Measurements from ENCODE around the gene CD68.
A peak's percentile ranks its signal among the peaks of the same experiment; 100 is the strongest.

CD68 gene

DNA sequence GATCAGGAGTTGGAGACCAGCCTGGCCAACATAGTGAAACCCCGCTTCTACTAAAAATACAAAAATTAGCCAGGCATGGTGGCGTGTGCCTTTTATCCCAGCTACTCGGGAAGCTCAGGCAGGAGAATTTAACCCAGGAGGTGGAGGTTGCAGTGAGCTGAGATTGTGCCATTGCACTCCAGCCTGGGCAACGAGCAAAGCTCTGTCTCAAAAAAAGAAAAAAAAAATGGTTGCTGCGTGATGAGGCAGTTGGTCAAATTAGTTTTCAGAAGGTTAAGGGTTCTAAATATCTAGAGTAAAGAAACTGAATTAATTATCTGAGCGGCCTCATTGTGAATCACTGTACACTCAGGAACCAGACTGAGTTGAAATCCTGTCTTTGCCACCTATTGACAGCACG is 3.5 kb upstream of the CD68 start:
- TF ChIP-seq, protein P1, sequence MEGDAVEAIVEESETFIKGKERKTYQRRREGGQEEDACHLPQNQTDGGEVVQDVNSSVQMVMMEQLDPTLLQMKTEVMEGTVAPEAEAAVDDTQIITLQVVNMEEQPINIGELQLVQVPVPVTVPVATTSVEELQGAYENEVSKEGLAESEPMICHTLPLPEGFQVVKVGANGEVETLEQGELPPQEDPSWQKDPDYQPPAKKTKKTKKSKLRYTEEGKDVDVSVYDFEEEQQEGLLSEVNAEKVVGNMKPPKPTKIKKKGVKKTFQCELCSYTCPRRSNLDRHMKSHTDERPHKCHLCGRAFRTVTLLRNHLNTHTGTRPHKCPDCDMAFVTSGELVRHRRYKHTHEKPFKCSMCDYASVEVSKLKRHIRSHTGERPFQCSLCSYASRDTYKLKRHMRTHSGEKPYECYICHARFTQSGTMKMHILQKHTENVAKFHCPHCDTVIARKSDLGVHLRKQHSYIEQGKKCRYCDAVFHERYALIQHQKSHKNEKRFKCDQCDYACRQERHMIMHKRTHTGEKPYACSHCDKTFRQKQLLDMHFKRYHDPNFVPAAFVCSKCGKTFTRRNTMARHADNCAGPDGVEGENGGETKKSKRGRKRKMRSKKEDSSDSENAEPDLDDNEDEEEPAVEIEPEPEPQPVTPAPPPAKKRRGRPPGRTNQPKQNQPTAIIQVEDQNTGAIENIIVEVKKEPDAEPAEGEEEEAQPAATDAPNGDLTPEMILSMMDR (IDR thresholded peaks at IDR 0.05; ENCODE audit: low read length, missing control alignments), result no peak
- DNase-seq (ENCODE audit: low read depth), result no peak
- peak overlapping the region; percentile 96 for H3K4me3 ChIP-seq (replicated peaks; ENCODE audit: low read depth, low read length)

- H3K4me3 ChIP-seq (replicated peaks; ENCODE audit: low read depth, low read length), result peak overlapping the region; percentile 96
- no peak for DNase-seq (ENCODE audit: low read depth)
Observed at GRCh38 chr17:7576432-7576937, 3.0 kb upstream of the CD68 start.

DNA sequence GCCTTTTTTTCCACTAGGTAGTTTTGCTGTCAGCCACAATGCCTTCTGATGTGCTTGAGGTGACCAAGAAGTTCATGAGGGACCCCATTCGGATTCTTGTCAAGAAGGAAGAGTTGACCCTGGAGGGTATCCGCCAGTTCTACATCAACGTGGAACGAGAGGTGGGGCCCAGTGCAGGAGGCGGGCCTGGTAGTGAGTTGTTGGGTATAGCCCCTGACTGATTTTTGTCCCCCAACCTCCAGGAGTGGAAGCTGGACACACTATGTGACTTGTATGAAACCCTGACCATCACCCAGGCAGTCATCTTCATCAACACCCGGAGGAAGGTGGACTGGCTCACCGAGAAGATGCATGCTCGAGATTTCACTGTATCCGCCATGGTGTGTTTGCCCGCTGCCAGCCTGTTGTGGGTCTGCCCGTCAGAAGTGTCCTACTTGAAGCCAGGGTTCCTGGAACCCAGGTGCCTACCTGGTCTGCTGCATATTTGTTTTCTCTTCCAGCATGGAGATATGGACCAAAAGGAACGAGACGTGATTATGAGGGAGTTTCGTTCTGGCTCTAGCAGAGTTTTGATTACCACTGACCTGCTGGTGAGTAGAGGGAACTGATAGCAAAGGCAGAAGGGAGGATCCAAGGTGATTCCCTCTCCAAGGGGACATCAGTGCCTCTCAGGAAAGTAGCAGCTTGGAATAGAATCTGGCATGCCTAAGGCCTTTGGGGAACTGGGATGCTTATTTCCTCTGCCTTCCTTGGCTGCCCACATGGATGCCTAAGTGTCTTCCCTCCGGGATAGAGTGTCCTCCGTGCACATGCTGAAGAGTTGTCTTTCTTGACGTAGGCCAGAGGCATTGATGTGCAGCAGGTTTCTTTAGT is 1.9 kb upstream of the CD68 start:
- TF ChIP-seq, protein P1 (IDR thresholded peaks at IDR 0.05; ENCODE audit: low read length, missing control alignments), result no peak
- no peak overlapping the region for H3K4me3 ChIP-seq (replicated peaks; ENCODE audit: low read depth, low read length)
- no peak for DNase-seq (ENCODE audit: low read depth)

More at GRCh38 chr17:7576432-7576937, 3.0 kb upstream of the CD68 start:
- TF ChIP-seq, protein P1 (IDR thresholded peaks at IDR 0.05; ENCODE audit: low read length, missing control alignments), result no peak

GRCh38 chr17:7579834-7580603 is 581 bp downstream of the CD68 start:
- TF ChIP-seq, protein P1 (IDR thresholded peaks at IDR 0.05; ENCODE audit: low read length, missing control alignments), result no peak
- no peak for DNase-seq (ENCODE audit: low read depth)
- peak overlapping the region; percentile 37 for H3K4me3 ChIP-seq (replicated peaks; ENCODE audit: low read depth, low read length)

DNA sequence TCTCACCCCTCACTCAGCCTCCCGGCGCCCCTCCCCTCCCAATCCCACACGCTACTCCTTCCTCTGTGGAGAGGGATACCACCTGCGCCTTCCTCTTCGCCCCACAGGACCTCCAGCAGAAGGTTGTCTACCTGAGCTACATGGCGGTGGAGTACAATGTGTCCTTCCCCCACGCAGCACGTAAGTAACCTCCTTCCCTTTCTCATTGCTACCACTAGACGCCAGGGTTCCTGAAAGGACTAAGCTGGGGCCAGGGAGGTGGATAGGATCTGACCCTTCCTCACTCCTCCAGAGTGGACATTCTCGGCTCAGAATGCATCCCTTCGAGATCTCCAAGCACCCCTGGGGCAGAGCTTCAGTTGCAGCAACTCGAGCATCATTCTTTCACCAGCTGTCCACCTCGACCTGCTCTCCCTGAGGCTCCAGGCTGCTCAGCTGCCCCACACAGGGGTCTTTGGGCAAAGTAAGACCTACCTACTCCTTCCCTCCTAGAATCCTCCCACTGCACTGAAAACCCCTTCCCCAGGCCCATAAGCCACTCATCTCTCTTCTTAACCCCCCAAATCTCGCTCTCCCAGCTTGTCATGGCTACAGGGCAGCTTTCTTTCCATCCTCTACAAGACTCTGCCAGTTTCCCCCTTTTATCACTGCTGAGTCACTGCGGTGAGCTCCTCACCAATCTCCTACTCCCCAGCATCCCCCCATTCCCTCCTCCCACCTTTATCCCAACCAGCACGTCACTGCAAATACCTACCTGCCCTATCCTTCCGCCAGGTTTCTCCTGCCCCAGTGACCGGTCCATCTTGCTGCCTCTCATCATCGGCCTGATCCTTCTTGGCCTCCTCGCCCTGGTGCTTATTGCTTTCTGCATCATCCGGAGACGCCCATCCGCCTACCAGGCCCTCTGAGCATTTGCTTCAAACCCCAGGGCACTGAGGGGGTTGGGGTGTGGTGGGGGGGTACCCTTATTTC is 1.5 kb downstream of the CD68 start:
- DNase-seq (ENCODE audit: low read depth), result no peak
- H3K4me3 ChIP-seq (replicated peaks; ENCODE audit: low read depth, low read length), result no peak overlapping the region
- TF ChIP-seq, protein P1 (IDR thresholded peaks at IDR 0.05; ENCODE audit: low read length, missing control alignments), result no peak
